ENCODE measurements around the gene FOXB1. TPM values are rescaled to one million over a fixed set of nuclear protein-coding genes. Genes with fewer than 3 reads are reported as not detected.

Gene FOXB1
- polyA plus RNA-seq, 1 donor (not counting 4 experiments of a cell fraction or from before 2014, with no cell fraction given), result not detected

GRCh38 chr15:59991834-59992233 lies 12.3 kb upstream of the FOXB1 start:
- Histone ChIP-seq H2AFZ (ENCODE audit: control insufficient read depth, low read length) (no peak overlapping the region), H3K4me2 (ENCODE audit: control insufficient read depth, extremely low read depth, insufficient read depth, low read depth, low read length) (no peak overlapping the region), H3K4me3 (ENCODE audit: control insufficient read depth in 2 of 3, extremely low read depth in 1 of 3, insufficient read depth in 2 of 3, low read depth in 1 of 3, low read length in 3 of 3) (no peak overlapping the region), H3K9me1 (ENCODE audit: control insufficient read depth, extremely low read depth, insufficient read depth, low read length) (no peaks in the 10 kb centered on the region), H3K79me2 (ENCODE audit: control insufficient read depth, insufficient read depth, low read length) (no peaks in the 10 kb centered on the region), H3K27me3 (ENCODE audit: control insufficient read depth, extremely low read depth, insufficient read depth, low read length) (peaks cover 66% of the 10 kb centered on the region), H3K27ac (ENCODE audit: control insufficient read depth, insufficient read depth, low read length) (no peak overlapping the region), H3K9me3 (ENCODE audit: control insufficient read depth, low read depth, low read length) (no peaks in the 10 kb centered on the region), H3K4me1 (ENCODE audit: control insufficient read depth, extremely low read depth, insufficient read depth, low read length) (no peaks in the 10 kb centered on the region), H4K20me1 (ENCODE audit: control insufficient read depth, extremely low read depth, insufficient read depth, low read length) (peaks cover 6% of the 10 kb centered on the region), H3K9ac (ENCODE audit: control insufficient read depth, extremely low read depth, insufficient read depth, low read length) (no peak overlapping the region), H3K36me3 (ENCODE audit: control insufficient read depth in 2 of 2, extremely low read depth in 1 of 2, insufficient read depth in 2 of 2, low read length in 2 of 2) (no peaks in the 10 kb centered on the region)
- FAIRE-seq (no peak), DNase-seq (ENCODE audit: low read depth, low spot score) (no peak)
- dilution Hi-C loops (cut with MboI; ENCODE audit: extremely low pct_ligation_motif_present, low sequenced_read_pairs), result no loop called here
- no peak for TF ChIP-seq EZH2 (IDR thresholded peaks at IDR 0.05; ENCODE audit: low read length)
- TF ChIP-seq CTCF (optimal IDR thresholded peaks at IDR 0.05 in 1 of 3, IDR thresholded peaks at IDR 0.05 in 1 of 3, conservative IDR thresholded peaks at IDR 0.05 in 1 of 3; ENCODE audit: extremely low read depth in 1 of 3, insufficient read depth in 2 of 3, low read length in 3 of 3), result no peak

GRCh38 chr15:59993041-59993750 lies 10.9 kb upstream of the FOXB1 start:
- Histone ChIP-seq H3K27ac (ENCODE audit: control insufficient read depth, insufficient read depth, low read length) (no peak overlapping the region), H3K4me2 (ENCODE audit: control insufficient read depth, extremely low read depth, insufficient read depth, low read depth, low read length) (no peak overlapping the region), H3K9ac (ENCODE audit: control insufficient read depth, extremely low read depth, insufficient read depth, low read length) (no peak overlapping the region), H3K9me1 (ENCODE audit: control insufficient read depth, extremely low read depth, insufficient read depth, low read length) (no peaks in the 10 kb centered on the region), H3K9me3 (ENCODE audit: control insufficient read depth, low read depth, low read length) (no peaks in the 10 kb centered on the region), H3K27me3 (ENCODE audit: control insufficient read depth, extremely low read depth, insufficient read depth, low read length) (peaks cover 74% of the 10 kb centered on the region), H3K36me3 (ENCODE audit: control insufficient read depth in 2 of 2, extremely low read depth in 1 of 2, insufficient read depth in 2 of 2, low read length in 2 of 2) (no peaks in the 10 kb centered on the region), H4K20me1 (ENCODE audit: control insufficient read depth, extremely low read depth, insufficient read depth, low read length) (peaks cover 6% of the 10 kb centered on the region), H3K4me3 (ENCODE audit: control insufficient read depth in 2 of 3, extremely low read depth in 1 of 3, insufficient read depth in 2 of 3, low read depth in 1 of 3, low read length in 3 of 3) (no peak overlapping the region), H3K79me2 (ENCODE audit: control insufficient read depth, insufficient read depth, low read length) (no peaks in the 10 kb centered on the region), H2AFZ (ENCODE audit: control insufficient read depth, low read length) (no peak overlapping the region), H3K4me1 (ENCODE audit: control insufficient read depth, extremely low read depth, insufficient read depth, low read length) (no peaks in the 10 kb centered on the region)
- TF ChIP-seq EZH2 (IDR thresholded peaks at IDR 0.05; ENCODE audit: low read length), result peak; percentile 15
- no peak for TF ChIP-seq CTCF (optimal IDR thresholded peaks at IDR 0.05 in 1 of 3, IDR thresholded peaks at IDR 0.05 in 1 of 3, conservative IDR thresholded peaks at IDR 0.05 in 1 of 3; ENCODE audit: extremely low read depth in 1 of 3, insufficient read depth in 2 of 3, low read length in 3 of 3)
- DNase-seq (ENCODE audit: low read depth, low spot score) (no peak), FAIRE-seq (no peak)
- dilution Hi-C loops (cut with MboI; ENCODE audit: extremely low pct_ligation_motif_present, low sequenced_read_pairs), result no loop called here

Data from keratinocyte (primary cell).